HCT116 (cell line): ENCODE results near the gene VPS35L. TPM values are rescaled to one million over a fixed set of nuclear protein-coding genes. Genes with fewer than 3 reads are reported as not detected.

ENCODE experiments used
- ATAC-seq: fragments of 200-7000 bp; cut with Tn5 transposase; 2 replicates; pipeline ENCODE4 v1.9.1; 2020; ENCODE audit warnings: mild to moderate bottlenecking, moderate library complexity
- BruUV-seq: library from RNA; stranded (reverse); fragments of 400-500 nt; replicated peaks from 2 replicates; lab custom pipeline; 2021; lab: Mats Ljungman, UMichigan
- CTCF ChIA-PET: fragments of 300-600 bp; sonication (Branson Sonifier 250); formaldehyde crosslinking; loops from one replicate; lab custom pipeline; 2021; ENCODE audit warnings: antibody characterized with exemption; lab: Charles Lee
- POLR2A ChIA-PET: fragments of 300-600, 350-600 bp; sonication (Branson Sonifier 250); formaldehyde crosslinking; loops from one replicate; lab custom pipeline; 2021; ENCODE audit warnings: antibody characterized with exemption; lab: Charles Lee
- RAD21 ChIA-PET, 2 experiments: fragments of 300-600 bp; sonication (Branson Sonifier 250); formaldehyde crosslinking; loops; one replicate each; lab custom pipeline; 2023; ENCODE audit warnings: low total read pairs in 2 of 2; ENCODE audit not compliant: uncharacterized antibody in 2 of 2, unreplicated experiment in 2 of 2, low non-redundant PET in 1 of 2; lab: Charles Lee
- DNase-seq: peaks from one replicate; pipeline ENCODE4 v3.0.0-alpha.2; 2010; ENCODE audit warnings: low read depth, low spot score
- H2AFZ ChIP-seq: fragments of 200-600 bp; shearing (Covaris generic), sonication (generic); 2 replicates; pipeline ENCODE4 v1.6.1; 2017; ENCODE audit warnings: low read depth, mixed run types, mixed read lengths, antibody characterized with exemption, low read length; ENCODE audit not compliant: poor library complexity, severe bottlenecking
- H3K27ac ChIP-seq: 2 replicates; pipeline ENCODE4 v1.5.1; 2012; ENCODE audit warnings: low read depth, low read length
- H3K27me3 ChIP-seq: fragments of 200-600 bp; sonication (generic); 2 replicates; pipeline ENCODE4 v1.6.1; 2016; ENCODE audit warnings: mixed run types, low read length, mixed read lengths; ENCODE audit not compliant: insufficient read depth
- H3K36me3 ChIP-seq, 2 experiments: fragments of 200-500 bp in 1 of 2; fragments of 200-600 bp in 1 of 2; sonication (Bioruptor generic) in 1 of 2; sonication (generic) in 1 of 2; 2 replicates each; pipeline versions ENCODE4 v1.5.1 to v1.6.1; 2014 to 2016; ENCODE audit warnings: low read length in 2 of 2, inconsistent platforms in 1 of 2, mixed read lengths in 1 of 2, mixed run types in 1 of 2; ENCODE audit not compliant: insufficient read depth in 2 of 2, control insufficient read depth in 1 of 2
- H3K4me1 ChIP-seq, 2 experiments: fragments of 200-600 bp in 1 of 2; sonication (generic) in 1 of 2; 2 replicates each; pipeline versions ENCODE4 v1.5.1 to v1.6.1; 2012 to 2017; ENCODE audit warnings: low read length in 2 of 2, inconsistent platforms in 1 of 2, mild to moderate bottlenecking in 1 of 2, mixed read lengths in 1 of 2, mixed run types in 1 of 2, moderate library complexity in 1 of 2; ENCODE audit not compliant: insufficient read depth in 2 of 2, control insufficient read depth in 1 of 2
- H3K4me2 ChIP-seq: fragments of 200-600 bp; sonication (generic); 2 replicates; pipeline ENCODE4 v1.6.1; 2017; ENCODE audit warnings: mixed run types, low read length, mixed read lengths
- H3K4me3 ChIP-seq, 2 experiments: fragments of 200-600 bp in 1 of 2; sonication (generic) in 1 of 2; replicated peaks in 1 of 2; 2 replicates each; pipeline ENCODE4 v1.5.1; 2011 to 2016; ENCODE audit warnings: low read length in 2 of 2, control low read depth in 1 of 2, low read depth in 1 of 2, mild to moderate bottlenecking in 1 of 2, mixed read lengths in 1 of 2, mixed run types in 1 of 2
- H3K79me2 ChIP-seq: fragments of 200-600 bp; sonication (generic); 2 replicates; pipeline ENCODE4 v1.6.1; 2017; ENCODE audit warnings: mild to moderate bottlenecking, mixed run types, low read length, moderate library complexity, mixed read lengths; ENCODE audit not compliant: insufficient read depth
- H3K9ac ChIP-seq: fragments of 200-600 bp; sonication (generic); 2 replicates; pipeline ENCODE4 v1.6.1; 2016; ENCODE audit warnings: low read length, mixed read lengths
- H3K9me2 ChIP-seq: fragments of 200-600 bp; sonication (generic), shearing (Covaris generic); 2 replicates; pipeline ENCODE4 v1.6.1; 2017; ENCODE audit warnings: mixed run types, mild to moderate bottlenecking, moderate library complexity; ENCODE audit not compliant: insufficient read depth
- H3K9me3 ChIP-seq, 2 experiments: fragments of 200-500 bp in 1 of 2; fragments of 200-600 bp in 1 of 2; sonication (Bioruptor generic) in 1 of 2; sonication (generic) in 1 of 2; 2 replicates each; pipeline ENCODE4 v1.6.1; 2014 to 2017; ENCODE audit warnings: low read length in 2 of 2, mixed read lengths in 2 of 2, inconsistent platforms in 1 of 2, low read depth in 1 of 2, mild to moderate bottlenecking in 1 of 2, mixed run types in 1 of 2, moderate library complexity in 1 of 2; ENCODE audit not compliant: control insufficient read depth in 1 of 2, insufficient read depth in 1 of 2
- H4K20me1 ChIP-seq: fragments of 200-600 bp; sonication (generic), shearing (Covaris generic); 2 replicates; pipeline ENCODE4 v1.6.1; 2017; ENCODE audit warnings: mixed run types, mild to moderate bottlenecking, moderate library complexity; ENCODE audit not compliant: insufficient read depth
- ATF3 ChIP-seq: IDR thresholded peaks from 2 replicates; pipeline ENCODE4 v1.6.1; 2012
- CBX3 ChIP-seq: IDR thresholded peaks from 2 replicates; pipeline ENCODE4 v1.6.1; 2012; ENCODE audit warnings: low read depth
- CEBPB ChIP-seq: IDR thresholded peaks from 2 replicates; pipeline ENCODE4 v1.6.1; 2012; ENCODE audit warnings: low read depth
- EZH2 ChIP-seq: fragments of 200-600 bp; sonication (generic); IDR thresholded peaks from 2 replicates; pipeline ENCODE4 v1.6.1; 2017; ENCODE audit warnings: antibody characterized with exemption, mixed run types
- EZH2phosphoT487 ChIP-seq: fragments of 200-600 bp; IDR thresholded peaks from 2 replicates; pipeline ENCODE4 v1.6.1; 2018; ENCODE audit warnings: antibody characterized with exemption, borderline replicate concordance
- FOSL1 ChIP-seq: IDR thresholded peaks from 2 replicates; pipeline ENCODE4 v1.6.1; 2012; ENCODE audit warnings: low read depth
- JUND ChIP-seq: IDR thresholded peaks from 2 replicates; pipeline ENCODE4 v1.6.1; 2012
- MAX ChIP-seq: IDR thresholded peaks from 2 replicates; pipeline ENCODE4 v1.6.1; 2012
- POLR2A ChIP-seq: IDR thresholded peaks from 2 replicates; pipeline ENCODE4 v1.7.0; 2011; ENCODE audit warnings: borderline replicate concordance; ENCODE audit not compliant: insufficient read depth, insufficient read length; ENCODE audit errors: extremely low read depth
- RAD21 ChIP-seq: IDR thresholded peaks from 2 replicates; pipeline ENCODE4 v1.6.1; 2012; ENCODE audit warnings: low read depth, mild to moderate bottlenecking
- SP1 ChIP-seq: IDR thresholded peaks from 2 replicates; pipeline ENCODE4 v1.6.1; 2012; ENCODE audit warnings: low read depth
- SRF ChIP-seq: IDR thresholded peaks from 2 replicates; pipeline ENCODE4 v1.6.1; 2012; ENCODE audit warnings: low read depth
- YY1 ChIP-seq: IDR thresholded peaks from 2 replicates; pipeline ENCODE4 v1.6.1; 2011; ENCODE audit warnings: low read length, low read depth, moderate library complexity, mild to moderate bottlenecking; ENCODE audit not compliant: insufficient replicate concordance; ENCODE audit errors: extremely low read depth
- ZFX ChIP-seq: fragments of 450-650 bp; IDR thresholded peaks from 2 replicates; pipeline ENCODE4 v1.6.1; 2017
- ZNF274 ChIP-seq: fragments of 200-500 bp; sonication (Bioruptor generic); IDR thresholded peaks from 2 replicates; pipeline ENCODE4 v1.6.1; 2014; ENCODE audit warnings: mild to moderate bottlenecking, low read depth, low read length, inconsistent platforms
- intact Hi-C: fragments of 100-400 bp; cut with micrococcal nuclease; formaldehyde crosslinking; loops from 2 replicates; pipeline ENCODE4 v1.10.0; 2022
- total RNA-seq: library from RNA; stranded (reverse); gene quantifications from one replicate; pipeline ENCODE4 v1.2.1, GENCODE V29; 2021; ENCODE audit not compliant: unreplicated experiment

The VPS35L gene
- total RNA-seq, 1 experiment from 2014 or later, result 21.4 TPM

GRCh38 chr16:19625039-19625438 lies 69.5 kb downstream of the VPS35L start:
- TF ChIP-seq SP1 (no peak), ZNF274 (no peak), RAD21 (no peak), CEBPB (no peak), POLR2A (no peak), FOSL1 (no peak), ATF3 (no peak), SRF (no peak)
- BruUV-seq, result no TSS peak
- Histone ChIP-seq H3K27me3 (no peaks in the 10 kb centered on the region), H3K4me1 (no peaks in the 10 kb centered on the region), H3K27ac (no peak overlapping the region), H3K4me2 (no peak overlapping the region), H3K4me3 (no peak overlapping the region), H3K36me3 (no peaks in the 10 kb centered on the region), H2AFZ (no peak overlapping the region), H4K20me1 (no peaks in the 10 kb centered on the region), H3K9ac (no peak overlapping the region), H3K9me3 (no peaks in the 10 kb centered on the region), H3K9me2 (no peaks in the 10 kb centered on the region), H3K79me2 (no peaks in the 10 kb centered on the region)
- RAD21 ChIA-PET, result no interaction called here
- ATAC-seq, result no peak
- no peak for DNase-seq
- CTCF ChIA-PET, result no interaction called here
- intact Hi-C loops, result no loop called here
- POLR2A ChIA-PET, result no interaction called here

GRCh38 chr16:19636436-19637267 lies 81.1 kb downstream of the VPS35L start:
- no peak for ATAC-seq

More at GRCh38 chr16:19636436-19637267, 81.1 kb downstream of the VPS35L start:
- H3K27me3 ChIP-seq, result no peaks in the 10 kb centered on the region
- no peak for TF ChIP-seq FOSL1
- no peak for TF ChIP-seq ZNF274
- no peak for TF ChIP-seq EZH2phosphoT487
- no peak for TF ChIP-seq YY1
- no peak for TF ChIP-seq CEBPB
- no peak for TF ChIP-seq SP1
- no peak for TF ChIP-seq MAX
- TF ChIP-seq EZH2, result no peak
- no peak for TF ChIP-seq CBX3
- no peak for TF ChIP-seq JUND
- TF ChIP-seq ZFX, result no peak
- TF ChIP-seq, all 23 proteins: peak for 0
- no peak overlapping the region for H3K4me3 ChIP-seq
- DNase-seq, result no peak
- intact Hi-C loops, result no loop called here
- H3K27ac ChIP-seq, result no peak overlapping the region
- BruUV-seq, result no TSS peak
- ChIA-PET RAD21 (no interaction called here), POLR2A (no interaction called here), CTCF (no interaction called here)
- peaks cover 0 to 4% of the 10 kb centered on the region in 2 experiments; a peak in 1 of 4 replicates for H3K4me1 ChIP-seq
- no peak overlapping the region for H3K4me2 ChIP-seq
- H3K9ac ChIP-seq, result no peak overlapping the region
- H3K36me3 ChIP-seq, result no peaks in the 10 kb centered on the region; a peak in 1 of 4 replicates
- H3K9me2 ChIP-seq, result no peaks in the 10 kb centered on the region
- no peak overlapping the region for H2AFZ ChIP-seq
- no peaks in the 10 kb centered on the region for H3K9me3 ChIP-seq
- H4K20me1 ChIP-seq, result no peaks in the 10 kb centered on the region
- no peaks in the 10 kb centered on the region for H3K79me2 ChIP-seq
